Brain microvascular endothelial cell (primary cell): ENCODE results near the gene AP2B1.

Source experiments
- DNase-seq: peaks from one replicate; pipeline ENCODE4 v3.0.0-alpha.2; 2020
- H3K27ac ChIP-seq: fragments of 250-450 bp; sonication (Bioruptor Pico); 2 replicates; pipeline ENCODE4 v1.5.1; 2020; ENCODE audit warnings: mild to moderate bottlenecking, moderate library complexity
- H3K27me3 ChIP-seq: fragments of 250-450 bp; sonication (Bioruptor Pico); replicated peaks from 2 replicates; pipeline ENCODE4 v1.5.1; 2020; ENCODE audit warnings: mild to moderate bottlenecking
- H3K36me3 ChIP-seq: fragments of 250-450 bp; sonication (Bioruptor Pico); replicated peaks from 2 replicates; pipeline ENCODE4 v1.5.1; 2020; ENCODE audit warnings: mild to moderate bottlenecking
- H3K4me3 ChIP-seq: 2 replicates; pipeline ENCODE4 v1.5.1; 2011; ENCODE audit warnings: low read depth, mild to moderate bottlenecking, control low read depth, low read length, moderate library complexity
- in situ Hi-C: cut with HindIII; loops from 2 replicates; pipeline ENCODE4 v1.10.0; 2017; ENCODE audit warnings: low sequenced_read_pairs, low pct_ligation_motif_present
- TF ChIP-seq, protein P1 (sequence below): IDR thresholded peaks from 2 replicates; pipeline ENCODE4 v1.5.1; 2011; ENCODE audit warnings: low read depth, mild to moderate bottlenecking, moderate library complexity, low read length, control low read depth, inconsistent platforms; ENCODE audit errors: missing control alignments

The AP2B1 gene

DNA sequence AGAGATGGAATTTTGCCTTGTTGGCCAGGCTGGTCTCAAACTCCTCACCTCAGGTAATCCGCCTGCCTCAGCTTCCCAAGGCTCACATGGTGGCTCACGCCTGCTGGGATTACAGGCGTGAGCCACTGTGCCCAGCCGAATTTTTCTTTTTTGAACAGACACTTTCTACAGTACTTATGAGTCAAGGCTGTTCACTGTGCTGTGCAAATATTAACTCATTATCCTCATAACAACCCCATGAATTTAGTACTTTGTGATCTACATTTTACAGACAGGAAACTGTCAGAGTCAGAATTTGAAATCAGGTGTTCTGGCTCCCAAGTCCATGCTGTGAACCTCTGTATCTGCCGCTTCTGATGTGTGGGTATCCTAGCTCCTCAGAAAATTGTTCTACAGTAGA lies 118.6 kb downstream of the AP2B1 start:
- in situ Hi-C loops = no loop called here
- H3K27ac ChIP-seq = no peak overlapping the region

DNA sequence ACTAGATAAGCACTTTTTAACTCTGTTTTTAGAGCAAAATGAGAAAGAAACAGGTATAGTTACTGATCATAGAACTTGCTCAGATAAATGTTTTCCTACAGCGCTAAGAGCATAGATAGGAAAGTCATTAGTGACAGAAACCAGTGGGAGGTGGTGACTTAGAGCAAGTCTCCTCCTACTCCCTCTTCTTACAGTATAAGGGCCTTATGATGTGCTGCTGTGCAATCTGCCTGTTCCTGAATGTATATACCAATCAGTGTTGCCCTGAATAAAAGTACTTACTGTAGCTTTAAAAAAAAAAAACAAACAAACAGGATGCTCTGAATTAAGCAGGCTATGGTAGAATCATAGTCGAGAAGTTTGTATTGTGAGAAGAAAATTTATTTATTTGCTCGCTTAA lies 121.0 kb downstream of the AP2B1 start:
- Histone ChIP-seq H3K4me3 (no peak overlapping the region), H3K27ac (no peak overlapping the region), H3K27me3 (no peaks in the 10 kb centered on the region), H3K36me3 (peaks cover 20% of the 10 kb centered on the region)
- TF ChIP-seq, protein P1, sequence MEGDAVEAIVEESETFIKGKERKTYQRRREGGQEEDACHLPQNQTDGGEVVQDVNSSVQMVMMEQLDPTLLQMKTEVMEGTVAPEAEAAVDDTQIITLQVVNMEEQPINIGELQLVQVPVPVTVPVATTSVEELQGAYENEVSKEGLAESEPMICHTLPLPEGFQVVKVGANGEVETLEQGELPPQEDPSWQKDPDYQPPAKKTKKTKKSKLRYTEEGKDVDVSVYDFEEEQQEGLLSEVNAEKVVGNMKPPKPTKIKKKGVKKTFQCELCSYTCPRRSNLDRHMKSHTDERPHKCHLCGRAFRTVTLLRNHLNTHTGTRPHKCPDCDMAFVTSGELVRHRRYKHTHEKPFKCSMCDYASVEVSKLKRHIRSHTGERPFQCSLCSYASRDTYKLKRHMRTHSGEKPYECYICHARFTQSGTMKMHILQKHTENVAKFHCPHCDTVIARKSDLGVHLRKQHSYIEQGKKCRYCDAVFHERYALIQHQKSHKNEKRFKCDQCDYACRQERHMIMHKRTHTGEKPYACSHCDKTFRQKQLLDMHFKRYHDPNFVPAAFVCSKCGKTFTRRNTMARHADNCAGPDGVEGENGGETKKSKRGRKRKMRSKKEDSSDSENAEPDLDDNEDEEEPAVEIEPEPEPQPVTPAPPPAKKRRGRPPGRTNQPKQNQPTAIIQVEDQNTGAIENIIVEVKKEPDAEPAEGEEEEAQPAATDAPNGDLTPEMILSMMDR = no peak
- in situ Hi-C loops = no loop called here
- DNase-seq = no peak

More for the DNA sequence above, 118.6 kb downstream of the AP2B1 start:
- peaks cover 13% of the 10 kb centered on the region for H3K36me3 ChIP-seq
- TF ChIP-seq, protein P1 = no peak
- no peaks in the 10 kb centered on the region for H3K27me3 ChIP-seq
- no peak for DNase-seq
- H3K4me3 ChIP-seq = no peak overlapping the region

DNA sequence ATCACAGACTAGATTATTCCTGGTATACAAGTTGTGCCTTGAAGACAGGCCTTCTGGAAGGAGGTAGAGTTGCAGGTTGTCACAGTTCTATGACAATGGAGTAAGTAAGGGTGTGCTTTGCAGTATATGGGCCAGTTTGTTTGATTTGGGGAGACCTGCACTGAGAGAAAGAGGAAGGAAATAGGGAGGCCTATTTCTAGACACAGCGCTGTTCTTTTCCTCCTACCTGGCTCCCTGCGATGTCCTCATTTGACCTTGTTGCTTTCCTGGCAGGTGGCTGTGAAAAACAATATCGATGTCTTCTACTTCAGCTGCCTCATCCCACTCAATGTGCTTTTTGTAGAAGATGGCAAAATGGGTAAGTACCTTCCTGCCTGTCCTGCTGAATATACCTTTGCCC lies 121.8 kb downstream of the AP2B1 start:
- in situ Hi-C loops = no loop called here
- H3K4me3 ChIP-seq = no peak overlapping the region

DNA sequence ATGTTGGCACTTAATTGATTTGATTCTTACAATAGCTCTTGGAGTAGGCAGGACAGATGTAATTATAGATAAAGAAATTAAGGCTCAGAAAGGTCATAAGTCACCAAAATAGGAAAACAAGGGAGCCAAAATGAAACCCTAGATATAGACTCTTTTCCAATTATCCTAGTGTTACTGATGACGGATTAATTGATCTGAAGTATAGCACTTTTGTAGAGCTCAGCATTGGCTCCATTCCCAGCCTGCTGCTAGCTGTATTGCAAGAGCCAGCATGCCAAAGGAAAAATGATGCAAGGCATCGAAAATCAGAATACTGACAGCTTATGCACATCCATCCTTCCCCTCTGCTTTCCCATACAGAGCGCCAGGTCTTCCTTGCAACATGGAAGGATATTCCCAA lies 122.8 kb downstream of the AP2B1 start:
- DNase-seq = no peak
- H3K27me3 ChIP-seq = no peaks in the 10 kb centered on the region
- H3K4me3 ChIP-seq = no peak overlapping the region
- H3K36me3 ChIP-seq = peaks cover 20% of the 10 kb centered on the region
- TF ChIP-seq, protein P1 = no peak
- in situ Hi-C loops = no loop called here
- H3K27ac ChIP-seq = no peak overlapping the region

More for the DNA sequence above, 121.8 kb downstream of the AP2B1 start:
- DNase-seq = no peak
- TF ChIP-seq, protein P1 = no peak
- Histone ChIP-seq H3K27ac (no peak overlapping the region), H3K27me3 (no peaks in the 10 kb centered on the region), H3K36me3 (peaks cover 20% of the 10 kb centered on the region)

DNA sequence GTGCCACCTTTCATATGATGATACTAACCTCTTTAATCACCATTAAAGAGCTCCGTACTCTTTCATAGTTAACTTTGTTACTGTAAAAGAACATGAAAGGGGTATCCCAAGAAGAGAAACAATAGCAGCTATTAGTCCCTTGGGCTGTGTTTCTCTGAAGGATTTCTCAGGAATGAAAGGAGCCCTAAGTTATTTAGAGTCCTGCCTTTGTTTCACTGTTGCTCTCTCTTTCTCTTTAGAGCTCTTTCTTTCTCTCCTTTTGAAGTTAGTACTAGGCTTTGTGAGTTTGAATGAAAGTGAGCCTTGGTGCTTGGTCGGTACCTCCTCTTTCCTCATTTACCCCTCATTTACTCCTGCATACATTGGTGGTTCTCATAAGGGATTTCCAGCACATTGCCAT lies 123.8 kb downstream of the AP2B1 start:
- Histone ChIP-seq H3K27ac (no peak overlapping the region), H3K27me3 (no peaks in the 10 kb centered on the region), H3K4me3 (no peak overlapping the region), H3K36me3 (peaks cover 25% of the 10 kb centered on the region)
- in situ Hi-C loops = no loop called here
- TF ChIP-seq, protein P1 = no peak
- no peak for DNase-seq

DNA sequence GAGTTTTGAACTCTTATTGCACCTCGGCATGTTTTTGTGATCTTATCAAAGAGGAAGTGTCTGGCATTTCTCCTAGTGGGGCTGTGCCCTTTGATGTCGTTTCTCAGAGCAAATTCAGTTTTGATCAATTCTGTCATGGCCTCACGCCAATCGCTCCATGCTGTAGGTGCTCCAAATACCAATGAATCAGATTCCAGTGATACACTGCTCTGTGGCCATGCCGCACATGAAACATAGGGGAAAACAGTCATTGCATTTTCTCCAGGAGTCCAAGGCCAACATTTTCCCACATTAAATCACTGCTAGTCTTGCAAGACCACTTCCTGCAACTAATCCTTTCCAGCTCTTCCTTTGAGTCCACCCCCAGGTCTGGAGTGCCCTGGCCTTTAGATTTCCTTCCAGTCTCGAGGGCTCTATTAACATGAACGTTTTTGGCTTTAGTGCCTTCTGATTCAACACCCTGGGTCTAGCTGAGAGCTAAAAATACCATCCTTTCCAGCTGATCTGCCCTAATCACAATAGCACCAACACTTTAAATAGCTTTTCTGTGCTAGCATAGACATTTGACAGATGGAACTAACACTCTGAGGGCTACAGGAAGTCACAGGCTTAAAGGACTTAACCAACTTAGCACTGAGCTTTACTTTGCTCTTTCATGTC lies 126.1 kb downstream of the AP2B1 start:
- Histone ChIP-seq H3K36me3 (peaks cover 40% of the 10 kb centered on the region), H3K27me3 (no peaks in the 10 kb centered on the region), H3K4me3 (no peak overlapping the region), H3K27ac (peak overlapping the region; percentile 38)
- peak; percentile 82 for DNase-seq
- in situ Hi-C loops = no loop called here
- TF ChIP-seq, protein P1 = no peak
